Measurements from ENCODE around the gene ROR2. TPM values are rescaled to one million over a fixed set of nuclear protein-coding genes. Genes with fewer than 3 reads are reported as not detected.

The ROR2 gene
- total RNA-seq, 1 donor from 2014 or later = 0.32 TPM

DNA sequence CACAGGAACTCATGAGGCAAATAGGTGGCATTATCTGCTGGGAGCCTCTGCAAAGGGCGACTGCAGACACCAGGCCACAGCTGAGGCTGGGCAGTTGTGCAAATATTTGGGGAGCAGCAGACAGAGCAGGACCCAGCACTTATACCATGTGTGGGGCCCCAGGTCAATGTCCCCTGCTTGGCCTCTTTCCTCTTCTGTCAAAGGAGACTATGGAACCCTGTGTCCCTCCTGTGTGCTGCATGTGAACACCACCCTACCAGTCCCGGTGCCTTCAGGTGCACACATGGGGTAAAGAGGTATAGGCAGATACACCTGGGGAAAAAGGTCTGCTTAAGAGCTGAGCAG lies 50.8 kb downstream of the ROR2 start:
- intact Hi-C loops (cut with DNase I) = no loop called here
- Histone ChIP-seq H3K4me1 (peaks cover 0 to 3% of the 10 kb centered on the region in 2 donors), H3K27ac (no peak overlapping the region), H3K4me3 (no peak overlapping the region), H3K36me3 (no peaks in the 10 kb centered on the region), H3K27me3 (no peaks in the 10 kb centered on the region), H3K9me3 (no peaks in the 10 kb centered on the region)
- no peak for DNase-seq (ENCODE audit: low spot score in 2 of 2)
- TF ChIP-seq, protein P1, sequence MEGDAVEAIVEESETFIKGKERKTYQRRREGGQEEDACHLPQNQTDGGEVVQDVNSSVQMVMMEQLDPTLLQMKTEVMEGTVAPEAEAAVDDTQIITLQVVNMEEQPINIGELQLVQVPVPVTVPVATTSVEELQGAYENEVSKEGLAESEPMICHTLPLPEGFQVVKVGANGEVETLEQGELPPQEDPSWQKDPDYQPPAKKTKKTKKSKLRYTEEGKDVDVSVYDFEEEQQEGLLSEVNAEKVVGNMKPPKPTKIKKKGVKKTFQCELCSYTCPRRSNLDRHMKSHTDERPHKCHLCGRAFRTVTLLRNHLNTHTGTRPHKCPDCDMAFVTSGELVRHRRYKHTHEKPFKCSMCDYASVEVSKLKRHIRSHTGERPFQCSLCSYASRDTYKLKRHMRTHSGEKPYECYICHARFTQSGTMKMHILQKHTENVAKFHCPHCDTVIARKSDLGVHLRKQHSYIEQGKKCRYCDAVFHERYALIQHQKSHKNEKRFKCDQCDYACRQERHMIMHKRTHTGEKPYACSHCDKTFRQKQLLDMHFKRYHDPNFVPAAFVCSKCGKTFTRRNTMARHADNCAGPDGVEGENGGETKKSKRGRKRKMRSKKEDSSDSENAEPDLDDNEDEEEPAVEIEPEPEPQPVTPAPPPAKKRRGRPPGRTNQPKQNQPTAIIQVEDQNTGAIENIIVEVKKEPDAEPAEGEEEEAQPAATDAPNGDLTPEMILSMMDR (IDR thresholded peaks at IDR 0.05) = no peak

DNA sequence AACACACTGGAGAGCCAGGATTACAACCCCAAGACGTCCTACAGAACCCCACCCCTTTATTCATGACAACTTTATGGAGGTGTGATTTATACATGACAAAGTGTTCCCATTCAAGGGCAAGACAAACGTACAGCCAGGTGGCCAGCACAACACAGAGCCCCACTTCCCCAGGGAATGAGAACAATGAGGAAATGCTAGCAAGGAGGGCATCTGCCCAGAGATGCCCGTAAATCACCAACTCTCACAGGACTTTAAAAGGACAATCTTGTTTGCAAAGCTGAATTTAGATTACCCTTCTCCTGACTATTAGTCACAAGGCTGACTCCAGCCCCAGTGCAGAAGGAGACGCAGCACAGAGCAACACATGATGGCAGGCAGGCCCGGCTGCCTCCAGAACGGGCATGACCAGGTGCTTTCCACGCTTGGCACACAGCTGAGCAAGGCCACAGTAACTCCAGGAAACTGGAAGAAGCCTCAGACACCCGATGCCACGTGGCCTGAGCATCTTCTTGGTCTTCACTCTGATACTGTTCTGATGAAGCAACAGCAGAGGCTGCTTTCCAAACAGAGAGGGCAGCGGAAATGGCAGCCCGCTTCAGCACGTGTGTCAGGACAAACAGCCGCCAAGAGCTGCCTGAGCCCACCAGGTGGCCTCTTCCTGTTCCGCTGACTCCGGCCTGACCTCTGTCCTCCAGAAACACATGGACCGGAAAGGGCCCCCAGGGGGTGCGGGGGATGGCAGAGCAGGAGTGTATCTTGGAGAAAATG lies 51.4 kb downstream of the ROR2 start:
- TF ChIP-seq, protein P1 (IDR thresholded peaks at IDR 0.05) = no peak
- H3K4me1 ChIP-seq = peaks cover 0 to 3% of the 10 kb centered on the region in 2 donors
- H3K4me3 ChIP-seq = no peak overlapping the region
- H3K36me3 ChIP-seq = no peaks in the 10 kb centered on the region
- no peaks in the 10 kb centered on the region for H3K27me3 ChIP-seq
- no peak for DNase-seq (ENCODE audit: low spot score in 2 of 2)
- intact Hi-C loops (cut with DNase I) = no loop called here
- no peaks in the 10 kb centered on the region for H3K9me3 ChIP-seq
- H3K27ac ChIP-seq = no peak overlapping the region

DNA sequence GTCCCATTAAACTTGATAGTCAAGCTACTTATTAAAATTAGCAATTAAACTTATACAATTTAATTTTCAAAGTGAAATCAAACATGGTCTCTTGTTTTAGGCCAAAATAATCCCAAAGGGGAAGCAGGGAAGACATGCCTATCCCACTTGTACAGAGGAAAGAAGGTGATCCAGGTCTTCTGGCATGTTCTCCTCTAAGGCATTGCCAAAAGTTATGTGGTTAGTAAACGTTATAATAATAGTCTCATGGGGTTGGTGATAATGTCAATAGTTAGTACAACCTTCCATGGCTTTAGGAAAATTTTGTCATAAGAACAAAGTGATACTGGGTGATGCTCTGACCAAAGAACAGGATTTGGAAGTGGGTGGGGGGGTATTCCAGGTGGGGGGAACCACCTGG lies 52.8 kb downstream of the ROR2 start:
- intact Hi-C loops (cut with DNase I) = no loop called here
- TF ChIP-seq, protein P1 (IDR thresholded peaks at IDR 0.05) = no peak
- Histone ChIP-seq H3K9me3 (no peaks in the 10 kb centered on the region), H3K36me3 (no peaks in the 10 kb centered on the region), H3K27me3 (no peaks in the 10 kb centered on the region), H3K27ac (no peak overlapping the region), H3K4me3 (no peak overlapping the region), H3K4me1 (peaks cover 0 to 3% of the 10 kb centered on the region in 2 donors)
- DNase-seq (ENCODE audit: low spot score in 2 of 2) = no peak

DNA sequence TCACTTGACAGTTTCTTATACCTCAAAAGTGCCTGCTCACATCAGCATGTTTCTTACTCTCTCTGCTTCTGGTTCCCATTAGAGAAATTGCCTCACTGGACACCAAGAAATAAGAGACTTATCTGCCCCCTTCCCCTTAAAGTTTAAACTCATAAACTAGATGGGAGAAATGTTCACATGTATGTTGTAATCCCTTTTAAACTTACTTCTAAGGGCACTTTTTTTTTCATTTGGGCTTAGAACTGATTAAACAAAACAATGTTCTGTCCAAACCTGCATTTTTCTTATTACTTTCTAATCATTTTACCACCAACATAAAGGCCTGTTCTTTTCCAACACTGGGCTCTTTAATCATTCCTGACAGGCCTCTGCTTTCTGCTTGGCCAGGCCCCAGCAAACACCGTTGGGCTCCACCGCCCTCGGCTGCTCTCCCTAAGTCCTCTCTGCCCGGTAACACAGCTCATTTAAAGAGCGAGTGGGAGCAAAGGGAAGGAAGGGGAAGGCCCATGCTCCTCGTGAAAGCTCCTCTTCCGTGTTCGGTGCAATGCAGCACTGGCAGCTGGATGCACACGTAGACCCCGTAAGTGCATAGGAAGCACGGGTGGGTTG lies 53.4 kb downstream of the ROR2 start:
- no peak for DNase-seq (ENCODE audit: low spot score in 2 of 2)
- H3K9me3 ChIP-seq = no peaks in the 10 kb centered on the region
- no peak overlapping the region for H3K4me3 ChIP-seq
- no peaks in the 10 kb centered on the region for H3K36me3 ChIP-seq
- intact Hi-C loops (cut with DNase I) = no loop called here
- H3K27ac ChIP-seq = no peak overlapping the region
- TF ChIP-seq, protein P1 (IDR thresholded peaks at IDR 0.05) = no peak
- no peaks in the 10 kb centered on the region for H3K27me3 ChIP-seq
- H3K4me1 ChIP-seq = peaks cover 0 to 3% of the 10 kb centered on the region in 2 donors

DNA sequence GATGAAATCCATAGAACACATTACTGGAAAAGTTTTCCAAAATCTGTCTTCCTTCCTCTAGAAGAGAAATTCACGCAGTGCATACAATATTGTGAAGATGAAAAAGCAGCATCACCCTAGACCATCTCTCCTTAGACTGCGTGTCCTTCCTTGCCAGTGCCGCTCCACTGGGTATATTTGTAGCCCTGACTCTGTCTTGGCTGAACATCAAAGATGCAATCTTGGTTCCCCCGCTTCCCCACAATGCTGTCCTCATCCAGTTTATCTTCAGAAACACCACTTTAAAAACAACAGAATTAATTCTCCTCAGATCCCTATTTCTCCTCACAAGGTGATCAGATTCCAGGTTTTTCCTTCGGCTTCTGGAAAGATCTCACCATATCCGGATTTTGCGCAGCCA lies 53.9 kb downstream of the ROR2 start:
- H3K4me3 ChIP-seq = no peak overlapping the region
- peaks cover 0 to 3% of the 10 kb centered on the region in 2 donors for H3K4me1 ChIP-seq
- H3K27me3 ChIP-seq = no peaks in the 10 kb centered on the region
- H3K9me3 ChIP-seq = no peaks in the 10 kb centered on the region
- intact Hi-C loops (cut with DNase I) = no loop called here
- no peak for DNase-seq (ENCODE audit: low spot score in 2 of 2)
- H3K36me3 ChIP-seq = no peaks in the 10 kb centered on the region
- H3K27ac ChIP-seq = no peak overlapping the region
- TF ChIP-seq, protein P1 (IDR thresholded peaks at IDR 0.05) = no peak

All from ascending aorta (tissue), 2 donors.